Right lung (tissue), 5 donors: ENCODE results near the gene LXN. TPM values are rescaled to one million over a fixed set of nuclear protein-coding genes. Genes with fewer than 3 reads are reported as not detected.

Source experiments
- polyA plus RNA-seq, 5 donors: library from polyadenylated mRNA; unstranded; fragments of 120-200 nt; gene quantifications; one replicate each; pipeline versions ENCODE4 v1.2.1 to v1.2.3, GENCODE V29; 2013; ENCODE audit warnings: inconsistent platforms in 1 of 5, low replicate concordance in 1 of 5; ENCODE audit not compliant: insufficient read length in 5 of 5, insufficient read depth in 1 of 5

LXN gene
- polyA plus RNA-seq, 5 donors = 139 to 267 (median 207) TPM

Other genes starting within 250 kb of the LXN start
- gene MLF1, start 101.5 kb downstream of the LXN start, polyA plus RNA-seq = 10 to 100 TPM; 54.8 to 90.4 (median 72.1) TPM
- 10 to 100 TPM; 48.2 to 62.8 (median 53.2) TPM for gene GFM1, start 28.1 kb downstream of the LXN start, polyA plus RNA-seq
- 10 to 100 TPM; 31.7 to 91.7 (median 65.4) TPM for gene RARRES1, start 59.8 kb upstream of the LXN start, polyA plus RNA-seq
- gene MFSD1, start 129.4 kb upstream of the LXN start, polyA plus RNA-seq = 10 to 100 TPM; 43.7 to 60.1 (median 55.1) TPM